ENCODE results near the gene MTRFR. TPM values are rescaled to one million over a fixed set of nuclear protein-coding genes. Genes with fewer than 3 reads are reported as not detected.

The MTRFR gene
- total RNA-seq, 1 experiment from 2014 or later = 14.8 TPM

- H3K79me1 ChIP-seq (ENCODE audit: insufficient read depth, low read depth, low read length, poor library complexity, severe bottlenecking) = no peaks in the 10 kb centered on the region
- no CpG with 5 or more reads among the region's 10 CpGs for WGBS (ENCODE audit: extremely low coverage, insufficient read length, low lambda C conversion rate)
- Mint-ChIP-seq H3K27me3 (ENCODE audit: low read depth) (no peaks in the 10 kb centered on the region), H3K4me1 (peaks cover 6 to 7% of the 10 kb centered on the region in 2 experiments), H3K4me3 (no peak overlapping the region), H3K9me3 (no peaks in the 10 kb centered on the region), H3K36me3 (ENCODE audit: insufficient read depth in 1 of 3, low read depth in 3 of 3) (no peaks in the 10 kb centered on the region), H3K27ac (peak overlapping the region in 1 of 3 experiments; percentile 29; a peak in 1 of 7 replicates)
- H3K4me2 ChIP-seq (ENCODE audit: insufficient read depth, insufficient read length, low read length) = no peak overlapping the region
- no peak overlapping the region for H2BK12ac ChIP-seq (ENCODE audit: insufficient read length, low read depth, low read length)
- no peak overlapping the region for H3K18ac ChIP-seq (ENCODE audit: insufficient read length, low read depth, low read length)
- no peak overlapping the region for H2BK120ac ChIP-seq (ENCODE audit: low read depth, low read length, poor library complexity, severe bottlenecking)
- no peak for DNase-seq
- no peak overlapping the region for H3K23ac ChIP-seq (ENCODE audit: insufficient read length, low read depth, low read length)
- H3K27me3 ChIP-seq (ENCODE audit: insufficient read depth, low read length) = no peaks in the 10 kb centered on the region
- no peaks in the 10 kb centered on the region for H3K9me3 ChIP-seq (ENCODE audit: control insufficient read depth, low read depth, low read length)
- no peak; the same call in 2 of the 3 replicates for TF ChIP-seq CTCF (conservative IDR thresholded peaks at IDR 0.05)
- H4K8ac ChIP-seq (replicated peaks; ENCODE audit: insufficient read length, low read depth, low read length) = no peak overlapping the region
- no peak overlapping the region for H2BK20ac ChIP-seq (ENCODE audit: low read depth, low read length, poor library complexity, severe bottlenecking)
- no peak overlapping the region for H3K27ac ChIP-seq (ENCODE audit: insufficient read length, low read depth, low read length)
- H3K4ac ChIP-seq (ENCODE audit: low read depth, low read length) = no peak overlapping the region
- no peaks in the 10 kb centered on the region for H3K23me2 ChIP-seq (ENCODE audit: insufficient read length, low read depth, low read length, poor library complexity, severe bottlenecking)
- no peak overlapping the region for H2AFZ ChIP-seq (ENCODE audit: low read length)
- no peak overlapping the region for H4K5ac ChIP-seq (ENCODE audit: insufficient read length, low read depth, low read length)
- H3K14ac ChIP-seq (ENCODE audit: insufficient read depth, low read length) = no peak overlapping the region
- no peaks in the 10 kb centered on the region for H4K20me1 ChIP-seq (ENCODE audit: control insufficient read depth, insufficient read depth, insufficient read length)
- no peak overlapping the region for H2BK5ac ChIP-seq (ENCODE audit: insufficient read length, low read length)
- H3K4me1 ChIP-seq (ENCODE audit: insufficient read depth, low read length) = no peaks in the 10 kb centered on the region
- H3T11ph ChIP-seq (ENCODE audit: low read length) = no peak overlapping the region
- H3K79me2 ChIP-seq (ENCODE audit: insufficient read depth, low read length) = no peaks in the 10 kb centered on the region
- H3K9ac ChIP-seq (ENCODE audit: extremely low read depth, insufficient read length, low read length) = no peak overlapping the region
- no peak overlapping the region for H2BK15ac ChIP-seq (ENCODE audit: low read depth, low read length)
- H3K56ac ChIP-seq (ENCODE audit: insufficient read length, low read depth, low read length) = no peak overlapping the region
- no peak overlapping the region for H4K91ac ChIP-seq (ENCODE audit: insufficient read length, low read depth, low read length)
- H2AK5ac ChIP-seq (ENCODE audit: insufficient read length, low read length) = no peak overlapping the region
Measured at GRCh38 chr12:123282111-123282510, 48.9 kb downstream of the MTRFR start.
